Dendritic cell treated with granulocyte-macrophage colony-stimulating factor and Interleukin-4, amounts not matched to agents 40 ng/mL and 50 ng/mL, for 4 days (primary cell): ENCODE data around the gene RYR2.

Experiments
- H3K27ac Mint-ChIP-seq: one replicate; pipeline ENCODE4 v1.8.0; 2022; ENCODE audit warnings: mild to moderate bottlenecking, mixed read lengths
- H3K27me3 Mint-ChIP-seq: one replicate; pipeline ENCODE4 v1.8.0; 2022; ENCODE audit warnings: mild to moderate bottlenecking, mixed read lengths
- H3K36me3 Mint-ChIP-seq: one replicate; pipeline ENCODE4 v1.8.0; 2022; ENCODE audit warnings: low read depth, mixed read lengths
- H3K4me1 Mint-ChIP-seq: one replicate; pipeline ENCODE4 v1.8.0; 2022; ENCODE audit warnings: low read depth, mixed read lengths
- H3K4me3 Mint-ChIP-seq: one replicate; pipeline ENCODE4 v1.8.0; 2022; ENCODE audit warnings: mild to moderate bottlenecking, moderate library complexity, mixed read lengths
- H3K9me3 Mint-ChIP-seq: one replicate; pipeline ENCODE4 v1.8.0; 2022; ENCODE audit warnings: mixed read lengths
- intact Hi-C: fragments of 100-400 bp; cut with micrococcal nuclease; formaldehyde crosslinking; loops from one replicate; pipeline ENCODE4 v1.15.0; 2022

The RYR2 gene

DNA sequence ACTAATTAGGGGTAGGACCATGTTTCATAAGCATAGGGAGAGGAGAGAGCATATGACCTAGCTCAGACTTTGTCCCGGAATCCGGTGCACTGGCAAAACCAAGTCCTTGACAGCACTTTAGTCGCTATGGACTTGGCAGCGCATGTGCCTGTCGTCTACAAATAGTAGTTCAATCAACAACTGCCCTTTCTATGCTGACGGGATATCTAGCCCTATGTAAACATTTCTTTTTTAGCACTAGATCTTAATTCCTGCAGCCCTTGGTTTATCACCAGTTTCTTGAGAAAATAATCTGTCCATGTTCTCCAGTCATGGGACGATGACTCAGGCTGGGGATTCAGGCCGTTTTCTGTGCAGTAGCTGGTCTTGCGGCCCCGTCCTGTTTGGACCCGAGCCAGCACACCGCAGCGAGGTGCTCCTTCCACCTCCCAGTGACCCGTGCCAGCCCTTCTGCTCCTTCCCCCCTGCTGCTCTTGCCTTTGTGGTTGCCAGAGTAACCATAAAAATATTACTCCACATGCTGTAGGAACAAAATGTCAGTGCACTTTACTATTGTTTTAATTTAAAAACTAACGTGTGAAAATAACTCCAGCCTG, 29.1 kb upstream of the RYR2 start:
- intact Hi-C loops = no loop called here
- Mint-ChIP-seq H3K4me1 (no peaks in the 10 kb centered on the region), H3K4me3 (no peak overlapping the region), H3K9me3 (no peaks in the 10 kb centered on the region), H3K27me3 (no peaks in the 10 kb centered on the region), H3K36me3 (no peaks in the 10 kb centered on the region), H3K27ac (no peak overlapping the region)

GRCh38 chr1:237013608-237014007, 28.4 kb upstream of the RYR2 start:
- no peaks in the 10 kb centered on the region for H3K4me1 Mint-ChIP-seq
- intact Hi-C loops = no loop called here
- H3K27ac Mint-ChIP-seq = no peak overlapping the region
- no peaks in the 10 kb centered on the region for H3K36me3 Mint-ChIP-seq
- H3K4me3 Mint-ChIP-seq = no peak overlapping the region
- no peaks in the 10 kb centered on the region for H3K9me3 Mint-ChIP-seq
- no peaks in the 10 kb centered on the region for H3K27me3 Mint-ChIP-seq

- no peaks in the 10 kb centered on the region for H3K4me1 Mint-ChIP-seq
- intact Hi-C loops = no loop called here
Observed at GRCh38 chr1:237016626-237017025, 25.4 kb upstream of the RYR2 start.

DNA sequence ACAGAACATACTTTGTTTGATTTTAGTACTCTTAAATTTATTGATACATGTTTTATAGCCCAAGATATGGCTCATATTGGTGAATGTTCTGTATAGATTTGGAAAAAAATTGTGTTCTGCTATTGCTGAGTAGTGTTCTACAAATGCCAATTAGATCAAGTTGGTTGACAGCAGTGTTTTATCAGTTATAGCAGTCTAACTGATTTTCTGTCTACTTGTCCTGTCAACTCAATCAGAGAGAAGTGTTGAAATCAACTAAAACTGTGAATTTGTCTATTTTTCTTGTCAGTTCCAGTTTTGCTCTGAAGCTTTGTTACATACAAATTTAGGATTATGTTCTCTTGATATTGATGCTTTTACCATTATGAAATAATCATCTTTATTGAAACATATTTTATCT, 23.1 kb upstream of the RYR2 start:
- intact Hi-C loops = no loop called here
- Mint-ChIP-seq H3K36me3 (no peaks in the 10 kb centered on the region), H3K4me1 (no peaks in the 10 kb centered on the region), H3K27ac (no peak overlapping the region), H3K27me3 (no peaks in the 10 kb centered on the region), H3K9me3 (no peaks in the 10 kb centered on the region), H3K4me3 (no peak overlapping the region)

More at GRCh38 chr1:237016626-237017025, 25.4 kb upstream of the RYR2 start:
- Mint-ChIP-seq H3K4me3 (no peak overlapping the region), H3K36me3 (no peaks in the 10 kb centered on the region), H3K9me3 (no peaks in the 10 kb centered on the region), H3K27me3 (no peaks in the 10 kb centered on the region), H3K27ac (no peak overlapping the region)

DNA sequence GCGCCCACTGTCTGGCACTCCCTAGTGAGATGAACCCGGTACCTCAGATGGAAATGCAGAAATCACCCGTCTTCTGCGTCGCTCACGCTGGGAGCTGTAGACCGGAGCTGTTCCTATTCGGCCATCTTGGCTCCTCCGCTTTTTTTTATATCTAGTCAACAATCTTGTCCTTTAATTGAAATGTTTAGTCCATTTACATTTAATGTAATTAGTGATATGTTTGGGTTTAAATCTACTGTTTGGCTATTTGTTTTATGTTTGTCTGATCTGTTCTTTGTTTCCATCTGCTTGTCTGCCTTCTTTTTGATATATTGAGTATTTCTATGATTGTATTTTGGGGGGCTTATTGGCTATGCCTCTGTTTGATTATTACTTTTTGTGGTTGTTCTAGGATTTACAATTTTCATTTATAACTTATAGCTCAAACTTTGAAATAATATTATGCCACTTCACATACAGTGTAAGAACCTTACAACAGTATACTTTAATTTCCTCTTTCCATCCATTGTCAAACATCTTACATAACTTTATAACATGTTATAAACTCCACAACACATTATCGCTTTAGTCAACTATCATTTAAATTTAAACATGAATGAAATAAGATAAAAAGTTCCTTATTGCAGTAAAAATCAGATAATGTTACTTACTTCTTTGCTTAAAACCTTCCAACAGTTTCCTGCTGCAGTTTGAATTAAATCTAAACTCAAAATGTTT, 16.5 kb upstream of the RYR2 start:
- intact Hi-C loops = no loop called here

GRCh38 chr1:237029240-237029639, 12.7 kb upstream of the RYR2 start:
- no peak overlapping the region for H3K4me3 Mint-ChIP-seq

More for the DNA sequence above, 16.5 kb upstream of the RYR2 start:
- Mint-ChIP-seq H3K4me3 (no peak overlapping the region), H3K36me3 (no peaks in the 10 kb centered on the region), H3K27ac (no peak overlapping the region), H3K27me3 (no peaks in the 10 kb centered on the region), H3K9me3 (peaks cover 8% of the 10 kb centered on the region), H3K4me1 (no peaks in the 10 kb centered on the region)

DNA sequence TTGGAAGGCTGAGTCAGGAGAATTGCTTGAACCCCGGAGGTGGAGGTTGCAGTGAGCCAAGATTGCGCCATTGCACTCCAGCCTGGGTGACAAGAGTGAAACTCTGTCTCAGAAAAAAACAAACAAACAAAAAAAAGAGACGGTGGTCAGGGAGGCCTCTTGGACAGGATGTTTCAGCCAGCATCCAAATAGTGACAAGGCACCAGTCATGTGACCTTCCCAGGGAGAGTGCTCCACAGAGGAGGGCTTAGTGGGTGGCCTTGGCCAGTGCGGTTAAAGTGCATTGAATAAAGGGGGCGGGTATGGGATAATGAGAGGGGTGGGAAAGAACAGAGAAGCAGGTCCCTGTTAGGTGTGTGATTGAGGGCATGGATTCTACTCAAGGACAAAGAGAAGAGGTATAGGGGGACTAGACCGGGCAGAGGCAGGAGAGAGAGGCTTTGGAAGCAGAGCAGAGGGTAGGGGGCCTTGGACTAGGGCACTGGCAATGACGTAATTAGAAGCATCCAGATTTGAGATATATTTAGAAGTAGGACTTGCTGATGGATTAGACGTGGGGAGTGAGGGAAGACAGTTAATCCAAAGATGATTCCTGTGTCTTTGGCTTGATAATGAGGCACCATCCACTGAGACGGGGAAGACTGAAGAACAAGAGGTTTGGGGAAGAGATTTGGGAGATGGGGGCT, 12.0 kb upstream of the RYR2 start:
- H3K4me1 Mint-ChIP-seq = no peaks in the 10 kb centered on the region
- H3K4me3 Mint-ChIP-seq = no peak overlapping the region
- H3K27me3 Mint-ChIP-seq = no peaks in the 10 kb centered on the region
- intact Hi-C loops = no loop called here
- no peak overlapping the region for H3K27ac Mint-ChIP-seq
- H3K36me3 Mint-ChIP-seq = no peaks in the 10 kb centered on the region
- peaks cover 8% of the 10 kb centered on the region for H3K9me3 Mint-ChIP-seq

More at GRCh38 chr1:237029240-237029639, 12.7 kb upstream of the RYR2 start:
- intact Hi-C loops = no loop called here
- no peaks in the 10 kb centered on the region for H3K36me3 Mint-ChIP-seq
- no peaks in the 10 kb centered on the region for H3K4me1 Mint-ChIP-seq
- H3K27ac Mint-ChIP-seq = no peak overlapping the region
- peaks cover 8% of the 10 kb centered on the region for H3K9me3 Mint-ChIP-seq
- no peaks in the 10 kb centered on the region for H3K27me3 Mint-ChIP-seq

DNA sequence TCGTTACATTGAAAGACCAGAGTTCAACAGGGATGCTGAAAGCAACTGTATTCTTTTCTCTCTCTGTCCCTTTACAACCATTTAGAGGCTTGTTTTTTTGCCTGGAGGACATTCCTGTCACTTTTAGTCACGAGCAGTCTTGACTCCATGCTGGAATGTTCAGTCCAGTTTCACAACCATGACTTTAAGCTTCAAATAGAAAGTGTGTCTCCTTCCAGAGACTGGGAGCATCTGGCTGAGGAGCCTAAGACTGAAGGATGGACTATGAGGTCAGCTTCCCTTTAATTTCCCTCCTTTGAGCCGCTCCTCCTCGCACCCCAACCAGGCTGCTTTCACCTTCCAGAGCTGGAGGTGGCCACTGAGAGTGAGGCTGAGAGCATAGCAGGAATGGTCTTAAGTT, 10.5 kb upstream of the RYR2 start:
- Mint-ChIP-seq H3K9me3 (no peaks in the 10 kb centered on the region), H3K36me3 (no peaks in the 10 kb centered on the region), H3K4me3 (no peak overlapping the region), H3K27me3 (no peaks in the 10 kb centered on the region), H3K27ac (no peak overlapping the region), H3K4me1 (no peaks in the 10 kb centered on the region)
- intact Hi-C loops = no loop called here

DNA sequence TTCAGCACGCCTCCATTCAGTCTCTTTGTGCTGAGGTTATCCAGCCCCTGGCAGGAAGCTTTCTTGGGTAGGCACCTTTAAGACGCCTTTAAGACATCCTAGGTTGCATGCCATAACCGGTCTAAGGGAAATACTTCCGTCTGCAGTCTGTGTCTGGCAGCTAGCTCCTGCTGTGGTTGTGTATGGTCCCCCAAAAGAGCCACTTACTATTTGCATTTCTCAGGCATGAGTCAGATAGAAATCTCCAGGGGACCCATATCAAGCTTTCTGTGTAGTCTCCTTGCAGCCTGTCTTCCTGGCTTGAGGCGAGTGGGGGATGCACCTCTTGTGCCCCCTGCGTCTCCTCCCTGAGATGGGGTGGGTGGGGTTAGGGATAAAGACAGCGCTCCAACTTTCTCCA, 10.0 kb upstream of the RYR2 start:
- Mint-ChIP-seq H3K36me3 (no peaks in the 10 kb centered on the region), H3K27me3 (no peaks in the 10 kb centered on the region), H3K4me3 (no peak overlapping the region), H3K9me3 (no peaks in the 10 kb centered on the region), H3K27ac (no peak overlapping the region), H3K4me1 (no peaks in the 10 kb centered on the region)
- intact Hi-C loops = no loop called here

GRCh38 chr1:237033061-237033460, 8.9 kb upstream of the RYR2 start:
- Mint-ChIP-seq H3K9me3 (no peaks in the 10 kb centered on the region), H3K36me3 (no peaks in the 10 kb centered on the region), H3K4me1 (no peaks in the 10 kb centered on the region), H3K4me3 (no peak overlapping the region), H3K27me3 (no peaks in the 10 kb centered on the region), H3K27ac (no peak overlapping the region)
- intact Hi-C loops = no loop called here

DNA sequence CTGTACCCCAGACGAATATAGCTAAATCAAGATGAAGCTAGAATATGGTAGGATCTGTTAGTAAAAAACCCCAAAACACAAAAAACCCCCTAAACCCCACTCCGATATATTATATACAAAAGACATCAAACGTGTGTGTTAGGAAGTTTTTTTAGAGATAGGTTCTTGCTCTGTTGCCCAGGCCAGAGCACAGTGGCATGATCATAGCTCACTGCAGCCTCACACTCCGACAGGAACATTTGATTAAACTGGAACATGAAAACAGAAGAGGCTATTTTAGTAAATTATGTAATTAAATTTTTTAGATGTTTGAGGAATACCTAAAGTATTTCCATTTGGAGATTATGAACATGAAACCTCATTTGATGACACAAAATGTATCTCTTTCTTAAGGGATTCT, 8.2 kb upstream of the RYR2 start:
- no peak overlapping the region for H3K4me3 Mint-ChIP-seq
- peaks cover 3% of the 10 kb centered on the region for H3K27me3 Mint-ChIP-seq
- H3K9me3 Mint-ChIP-seq = no peaks in the 10 kb centered on the region
- intact Hi-C loops = no loop called here
- no peak overlapping the region for H3K27ac Mint-ChIP-seq
- H3K4me1 Mint-ChIP-seq = no peaks in the 10 kb centered on the region
- no peaks in the 10 kb centered on the region for H3K36me3 Mint-ChIP-seq

DNA sequence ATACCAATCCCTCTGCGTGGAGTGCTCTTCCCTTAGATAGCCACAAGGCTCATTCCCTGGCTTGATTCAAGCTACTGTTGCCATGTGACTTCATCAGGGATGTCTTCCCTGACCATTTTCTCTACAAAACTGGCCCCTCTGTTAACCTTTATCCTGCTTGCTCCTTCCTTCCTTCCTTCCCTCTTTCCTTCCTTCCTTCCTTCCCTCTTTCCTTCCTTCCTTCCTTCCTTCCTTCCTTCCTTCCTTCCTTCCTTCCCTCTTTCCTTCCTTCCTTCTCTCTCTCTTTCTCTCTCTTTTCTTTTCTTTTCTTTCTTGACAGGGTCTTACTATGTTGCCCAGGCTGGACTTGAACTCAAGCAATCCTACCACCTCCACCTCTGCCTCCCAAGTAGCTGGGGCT, 6.2 kb upstream of the RYR2 start:
- intact Hi-C loops = no loop called here
- H3K4me3 Mint-ChIP-seq = no peak overlapping the region
- H3K36me3 Mint-ChIP-seq = no peaks in the 10 kb centered on the region
- peaks cover 8% of the 10 kb centered on the region for H3K27me3 Mint-ChIP-seq
- no peaks in the 10 kb centered on the region for H3K9me3 Mint-ChIP-seq
- H3K4me1 Mint-ChIP-seq = no peaks in the 10 kb centered on the region
- H3K27ac Mint-ChIP-seq = no peak overlapping the region

GRCh38 chr1:237038211-237038610, 3.8 kb upstream of the RYR2 start:
- intact Hi-C loops = no loop called here
- no peaks in the 10 kb centered on the region for H3K4me1 Mint-ChIP-seq
- no peak overlapping the region for H3K27ac Mint-ChIP-seq
- peaks cover 26% of the 10 kb centered on the region for H3K27me3 Mint-ChIP-seq
- no peaks in the 10 kb centered on the region for H3K36me3 Mint-ChIP-seq
- H3K4me3 Mint-ChIP-seq = no peak overlapping the region
- H3K9me3 Mint-ChIP-seq = no peaks in the 10 kb centered on the region

DNA sequence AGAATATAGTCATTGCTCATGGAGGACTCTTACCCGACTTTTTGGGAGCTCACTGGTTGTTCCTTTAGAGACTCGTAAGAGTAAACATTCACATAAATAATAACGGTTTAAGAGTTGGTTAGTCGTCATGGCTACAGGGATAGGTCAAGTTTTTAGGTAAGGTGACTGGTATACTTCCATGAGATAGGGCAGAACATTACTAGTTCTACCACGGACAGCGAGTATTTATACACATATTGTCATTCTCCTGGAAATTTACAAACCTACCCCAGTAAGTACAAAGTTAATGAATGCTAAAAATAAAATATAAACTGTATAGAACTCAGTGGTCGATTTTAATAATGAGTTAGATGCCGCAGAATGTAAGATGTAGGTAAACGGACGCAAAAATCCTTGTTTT, 1.2 kb upstream of the RYR2 start:
- Mint-ChIP-seq H3K27me3 (peaks cover 46% of the 10 kb centered on the region), H3K9me3 (no peaks in the 10 kb centered on the region), H3K4me3 (no peak overlapping the region), H3K4me1 (no peaks in the 10 kb centered on the region), H3K36me3 (no peaks in the 10 kb centered on the region), H3K27ac (no peak overlapping the region)
- intact Hi-C loops = no loop called here
